ENCODE results near the gene PAIP2B.

The PAIP2B gene

GRCh38 chr2:71208756-71209155, 18.1 kb downstream of the PAIP2B start:
- TF ChIP-seq EP300 (IDR thresholded peaks at IDR 0.05; ENCODE audit: borderline replicate concordance): no peak
- no peak for TF ChIP-seq YY1 (IDR thresholded peaks at IDR 0.05; ENCODE audit: low read depth)
- no peak for TF ChIP-seq CEBPB (IDR thresholded peaks at IDR 0.05)
- TF ChIP-seq CREB1 (IDR thresholded peaks at IDR 0.05; ENCODE audit: low read depth): no peak
- TF ChIP-seq TCF12 (IDR thresholded peaks at IDR 0.05; ENCODE audit: low read depth): no peak
- no peak for TF ChIP-seq USF1 (IDR thresholded peaks at IDR 0.05)

- no peak for TF ChIP-seq CEBPB (IDR thresholded peaks at IDR 0.05)
- no peak for TF ChIP-seq ZBTB7A (IDR thresholded peaks at IDR 0.05; ENCODE audit: low read depth)
- TF ChIP-seq USF1 (IDR thresholded peaks at IDR 0.05): no peak
- TF ChIP-seq NFIC (IDR thresholded peaks at IDR 0.05): no peak
- no peak for TF ChIP-seq RAD21 (IDR thresholded peaks at IDR 0.05; ENCODE audit: low read depth)
- no peak for TF ChIP-seq REST (IDR thresholded peaks at IDR 0.05; ENCODE audit: low read depth)
- no peak for TF ChIP-seq TEAD4 (IDR thresholded peaks at IDR 0.05)
- TF ChIP-seq EGR1 (IDR thresholded peaks at IDR 0.05): no peak
- no peak for TF ChIP-seq FOXM1 (IDR thresholded peaks at IDR 0.05; ENCODE audit: borderline replicate concordance, low read depth)
- no peak for TF ChIP-seq CREB1 (IDR thresholded peaks at IDR 0.05; ENCODE audit: low read depth)
- TF ChIP-seq TCF12 (IDR thresholded peaks at IDR 0.05; ENCODE audit: low read depth): no peak
Observed at GRCh38 chr2:71207601-71208000, 19.3 kb downstream of the PAIP2B start.

- no peak for TF ChIP-seq ZBTB7A (IDR thresholded peaks at IDR 0.05; ENCODE audit: low read depth)
Observed at GRCh38 chr2:71206271-71206670, 20.6 kb downstream of the PAIP2B start.

GRCh38 chr2:71191570-71191943, 35.3 kb downstream of the PAIP2B start:
- no peak for TF ChIP-seq FOXM1 (IDR thresholded peaks at IDR 0.05; ENCODE audit: borderline replicate concordance, low read depth)
- TF ChIP-seq TAF1 (IDR thresholded peaks at IDR 0.05; ENCODE audit: low read depth): no peak
- no peak for TF ChIP-seq CEBPB (IDR thresholded peaks at IDR 0.05)

GRCh38 chr2:71190656-71191569, 36.0 kb downstream of the PAIP2B start:
- TF ChIP-seq RAD21 (IDR thresholded peaks at IDR 0.05; ENCODE audit: low read depth) (peak; percentile 56), REST (IDR thresholded peaks at IDR 0.05; ENCODE audit: low read depth) (no peak)

GRCh38 chr2:71187589-71187988, 39.3 kb downstream of the PAIP2B start:
- TF ChIP-seq YY1 (IDR thresholded peaks at IDR 0.05; ENCODE audit: low read depth) (no peak), USF1 (IDR thresholded peaks at IDR 0.05) (no peak), ZBTB7A (IDR thresholded peaks at IDR 0.05; ENCODE audit: low read depth) (no peak), EP300 (IDR thresholded peaks at IDR 0.05; ENCODE audit: borderline replicate concordance) (no peak), NFIC (IDR thresholded peaks at IDR 0.05) (no peak), EGR1 (IDR thresholded peaks at IDR 0.05) (no peak), TAF1 (IDR thresholded peaks at IDR 0.05; ENCODE audit: low read depth) (no peak), RAD21 (IDR thresholded peaks at IDR 0.05; ENCODE audit: low read depth) (no peak), TEAD4 (IDR thresholded peaks at IDR 0.05) (no peak), CREB1 (IDR thresholded peaks at IDR 0.05; ENCODE audit: low read depth) (no peak), REST (IDR thresholded peaks at IDR 0.05; ENCODE audit: low read depth) (no peak), FOXM1 (IDR thresholded peaks at IDR 0.05; ENCODE audit: borderline replicate concordance, low read depth) (no peak)

Data from Ishikawa (cell line).